Activated effector memory CD4-positive, alpha-beta T cell treated with Interleukin-2 at 50 U/mL for 16 hours (primary cell): ENCODE measurements around the gene ISG20L2.

Experiments used
- DNase-seq: peaks from one replicate; pipeline ENCODE4 v3.0.0-alpha.2; 2020

Gene ISG20L2

DNA sequence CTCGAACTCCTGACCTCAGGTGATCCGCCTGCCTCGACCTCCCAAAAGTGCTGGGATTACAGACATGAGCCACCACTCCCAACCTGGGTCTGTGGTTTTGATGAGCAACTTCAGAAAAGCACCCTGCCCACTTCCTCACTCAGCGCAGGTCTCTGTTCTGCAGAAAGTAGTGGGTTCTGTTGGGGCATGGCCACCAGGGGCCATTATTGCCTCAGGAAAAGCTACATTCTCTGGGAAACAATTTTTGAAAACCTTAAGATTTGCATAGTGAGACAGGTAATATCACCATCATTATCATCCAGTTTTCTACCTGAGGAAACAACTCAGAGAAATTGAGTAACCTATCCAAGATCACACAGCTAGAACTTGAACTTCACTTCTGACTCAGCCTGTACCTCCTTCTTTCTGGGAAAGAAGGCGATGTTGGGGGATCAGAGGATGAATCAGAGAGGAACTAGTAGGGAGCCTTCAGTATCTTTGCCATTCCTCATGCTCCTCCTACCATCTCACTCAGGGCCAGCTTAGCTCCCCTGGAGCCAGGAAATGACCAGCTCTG, 44.3 kb downstream of the ISG20L2 start:
- no peak for DNase-seq

GRCh38 chr1:156682166-156682890, 46.2 kb downstream of the ISG20L2 start:
- no peak for DNase-seq

- no peak for DNase-seq
Observed at GRCh38 chr1:156681196-156681960, 47.2 kb downstream of the ISG20L2 start.

- DNase-seq: no peak
Observed at GRCh38 chr1:156680056-156680455, 48.5 kb downstream of the ISG20L2 start.

DNA sequence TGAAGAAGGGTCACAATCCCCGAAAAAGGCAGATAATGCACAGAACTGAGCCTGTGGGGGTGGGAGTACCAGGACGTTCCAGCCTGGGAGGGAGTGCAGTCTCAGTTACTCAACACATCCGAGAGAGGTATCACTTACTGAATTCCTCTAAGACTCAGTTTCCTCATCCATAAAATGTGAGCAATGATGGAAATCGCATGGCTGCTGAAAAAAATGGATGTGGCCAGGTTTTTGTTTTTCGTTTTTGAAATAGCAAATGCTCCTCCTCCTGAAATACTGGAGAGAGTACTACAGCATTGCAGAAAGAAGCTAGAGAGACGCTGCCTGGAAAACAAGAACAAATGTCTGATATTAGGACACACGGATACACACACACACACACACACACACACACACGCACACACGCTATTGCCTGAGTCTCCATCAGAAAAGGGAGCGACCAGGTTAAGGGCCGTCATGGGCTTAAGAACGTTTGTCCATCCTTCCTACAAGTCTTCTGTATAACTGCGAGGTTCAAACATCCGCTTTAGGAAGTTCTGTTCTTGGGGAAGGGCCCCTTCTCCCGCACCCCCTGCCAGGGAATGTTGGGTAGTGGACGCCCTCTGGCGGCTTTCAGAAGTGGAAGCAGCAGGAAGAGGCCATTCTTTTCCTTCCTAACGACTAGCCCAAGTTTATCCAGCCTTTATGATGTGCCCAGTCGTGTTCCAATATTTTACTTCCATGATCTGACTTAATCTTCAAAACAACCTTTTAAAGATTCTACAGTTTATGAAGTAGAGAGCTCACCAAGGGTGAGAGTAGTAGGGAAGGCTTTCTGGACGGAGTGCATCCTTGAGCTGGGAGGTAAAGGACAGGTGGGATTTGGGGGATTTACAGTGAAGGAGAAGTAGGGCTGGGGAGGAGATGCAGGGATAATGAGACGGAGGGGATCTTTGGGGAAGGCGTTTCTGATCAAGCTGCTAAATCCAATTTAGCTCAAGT, 50.7 kb downstream of the ISG20L2 start:
- DNase-seq: no peak

DNA sequence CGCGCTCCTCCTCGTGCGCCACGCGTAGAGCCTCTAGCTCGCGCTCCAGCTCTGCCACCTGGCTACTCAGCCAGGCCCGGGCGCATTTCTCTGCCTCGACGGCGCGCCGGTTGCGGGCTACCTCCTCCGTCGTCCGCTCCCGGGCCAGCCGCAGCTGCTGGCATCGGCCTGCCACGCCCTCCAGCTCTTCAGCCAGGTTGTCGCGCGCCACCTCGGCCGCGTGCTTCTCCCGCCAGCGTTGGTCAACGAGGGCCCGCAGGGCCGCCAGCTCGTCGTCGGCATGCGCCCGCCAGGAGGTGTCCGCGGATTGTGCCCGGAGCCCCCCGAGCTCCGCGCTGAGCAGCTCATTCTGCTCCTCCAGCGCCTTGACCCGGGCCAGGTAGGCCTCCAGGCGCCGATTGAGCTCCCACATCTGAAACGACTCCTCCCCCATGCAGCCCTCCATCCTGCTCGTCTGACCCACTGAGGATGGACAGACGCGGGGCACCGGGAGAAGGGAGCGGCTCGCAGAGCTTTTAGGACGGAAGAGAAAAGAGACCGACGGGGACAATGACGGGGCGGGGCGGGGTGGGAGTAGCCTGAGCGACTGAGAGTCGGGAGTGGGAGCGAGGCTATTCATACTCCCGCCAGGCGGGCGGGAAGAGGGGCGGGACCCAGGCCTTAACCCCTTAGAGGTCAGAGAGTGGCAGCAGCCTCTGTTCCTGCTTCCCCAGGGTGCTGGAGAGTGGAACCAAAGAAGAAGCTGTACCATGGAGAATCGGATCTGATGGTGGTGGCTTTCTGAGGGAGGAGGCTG, 51.5 kb downstream of the ISG20L2 start, which contains the start of gene NES:
NES (minus strand) TSS at position 588 of the 796 bp plus-strand sequence; CDS start at position 445, 143 bp downstream.
- no peak for DNase-seq

GRCh38 chr1:156676114-156676819, 52.3 kb downstream of the ISG20L2 start:
- no peak for DNase-seq

DNA sequence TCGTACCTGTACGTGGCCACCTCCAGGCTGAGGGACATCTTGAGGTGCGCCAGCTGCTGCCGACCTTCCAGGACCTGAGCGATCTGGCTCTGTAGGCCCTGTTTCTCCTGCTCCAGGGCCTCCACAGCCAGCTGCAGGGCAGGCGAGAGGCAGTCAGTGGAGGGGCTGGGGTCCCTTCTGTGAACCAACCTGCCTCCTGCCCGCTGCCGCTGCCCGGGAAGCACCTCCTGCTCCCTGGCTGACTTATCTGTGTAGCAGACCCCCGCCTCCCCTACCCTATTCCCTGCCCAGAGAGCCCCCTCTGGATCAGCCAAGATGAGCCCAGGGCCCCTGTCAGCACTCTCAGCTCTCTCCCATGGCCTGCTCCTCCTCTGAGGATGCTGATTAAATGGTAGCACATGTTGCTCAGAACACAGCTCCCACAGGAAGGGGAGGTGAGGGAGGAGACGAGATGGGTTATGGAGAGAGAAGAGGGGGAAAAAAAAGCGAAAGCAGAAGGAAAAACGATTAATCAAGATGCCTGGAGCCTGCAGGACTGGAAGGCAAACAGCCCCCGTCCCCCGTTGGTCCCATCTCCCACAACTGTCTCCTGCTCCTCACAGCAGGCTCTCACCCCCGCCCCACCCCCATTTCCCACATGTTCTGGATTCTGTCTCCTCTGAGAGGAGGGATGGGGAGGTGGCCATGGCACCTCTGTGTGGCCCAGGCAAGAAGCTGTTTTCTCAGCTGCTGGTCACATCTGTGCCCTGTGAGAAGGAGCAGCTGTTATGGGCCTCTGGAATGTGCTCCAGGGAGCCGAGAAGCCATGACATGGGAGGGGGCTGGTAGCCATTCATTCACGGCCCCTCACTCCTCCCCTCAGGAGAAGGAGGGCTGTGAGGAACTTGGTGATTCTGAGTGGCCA, 53.1 kb downstream of the ISG20L2 start:
- no peak for DNase-seq

DNA sequence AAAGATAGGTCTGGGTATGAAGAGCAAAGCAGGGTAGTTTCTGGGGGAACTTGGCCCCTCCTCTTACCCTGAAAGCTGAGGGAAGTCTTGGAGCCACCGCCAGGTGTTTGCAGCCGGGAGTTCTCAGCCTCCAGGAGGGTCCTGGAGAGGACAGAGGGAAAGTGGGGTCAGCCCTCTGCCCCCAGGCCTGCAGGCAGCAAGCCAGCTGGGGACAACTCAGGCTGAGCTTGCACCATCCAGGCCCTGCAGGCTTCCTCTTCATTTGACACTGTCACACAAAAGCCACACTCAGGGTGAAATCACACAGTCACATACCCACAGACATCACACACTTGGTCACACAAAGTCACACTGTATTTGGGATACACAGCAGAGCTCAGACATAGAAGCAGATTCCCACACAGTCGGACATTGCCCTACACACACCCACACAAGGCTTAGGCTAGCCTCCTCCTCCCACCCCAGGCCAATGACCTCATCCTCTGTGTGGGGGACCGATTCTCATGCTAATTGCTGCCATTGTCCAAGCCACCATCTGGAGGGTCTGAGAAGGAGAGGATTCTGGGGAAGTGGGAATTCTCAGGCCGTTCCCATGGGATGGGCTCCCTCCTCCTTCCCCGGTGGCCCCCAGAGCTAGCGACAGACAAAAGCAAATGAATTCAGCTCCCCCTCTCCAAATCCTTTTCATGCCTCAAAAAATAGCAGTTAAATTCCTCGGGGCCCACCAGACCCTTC, 55.0 kb downstream of the ISG20L2 start:
- no peak for DNase-seq
